CD14-positive monocyte (primary cell): Measurements from ENCODE around the gene CXCL5. TPM values are rescaled to one million over a fixed set of nuclear protein-coding genes. Genes with fewer than 3 reads are reported as not detected.

Experiments
- DNase-seq, 3 donors: peaks; one replicate each; pipeline ENCODE4 v3.0.0-alpha.2; 2011 to 2022
- H2AFZ ChIP-seq: 2 replicates; pipeline ENCODE4 v1.6.0; 2012; ENCODE audit warnings: mild to moderate bottlenecking, low read depth, low read length, inconsistent platforms; ENCODE audit not compliant: insufficient read depth, poor library complexity, severe bottlenecking
- H3K27ac ChIP-seq, 2 donors: 1 replicate in 1 of 2; 2 replicates in 1 of 2; pipeline ENCODE4 v1.5.1; 2012 to 2013; ENCODE audit warnings: low read length in 2 of 2, control low read depth in 1 of 2, inconsistent platforms in 1 of 2, low read depth in 1 of 2, mild to moderate bottlenecking in 1 of 2
- H3K27me3 ChIP-seq, 2 donors: one replicate each; pipeline versions ENCODE4 v1.6.0 to v1.6.1; 2011 to 2013; ENCODE audit warnings: low read length in 2 of 2; ENCODE audit not compliant: control insufficient read depth in 2 of 2, insufficient read depth in 2 of 2
- H3K36me3 ChIP-seq, 2 donors: replicated peaks in 1 of 2; 1 replicate in 1 of 2; 2 replicates in 1 of 2; pipeline versions ENCODE4 v1.5.1 to v1.6.1; 2012 to 2013; ENCODE audit warnings: low read length in 2 of 2, control low read depth in 1 of 2, inconsistent platforms in 1 of 2, mild to moderate bottlenecking in 1 of 2; ENCODE audit not compliant: insufficient read depth in 2 of 2, control insufficient read depth in 1 of 2
- H3K4me1 ChIP-seq, 2 donors: 1 replicate in 1 of 2; 2 replicates in 1 of 2; pipeline versions ENCODE4 v1.5.1 to v1.6.1; 2012 to 2013; ENCODE audit warnings: low read length in 2 of 2, control low read depth in 1 of 2, inconsistent platforms in 1 of 2, mild to moderate bottlenecking in 1 of 2, moderate library complexity in 1 of 2; ENCODE audit not compliant: insufficient read depth in 2 of 2, control insufficient read depth in 1 of 2
- H3K4me2 ChIP-seq: replicated peaks from 2 replicates; pipeline ENCODE3; 2012; ENCODE audit warnings: low read length, moderate library complexity, mild to moderate bottlenecking; ENCODE audit not compliant: poor library complexity, severe bottlenecking; ENCODE audit errors: extremely low read depth
- H3K4me3 ChIP-seq, 3 experiments: fragments of 200-600 bp in 1 of 3; sonication (generic) in 1 of 3; replicated peaks in 1 of 3; 1 replicate in 2 of 3; 2 replicates in 1 of 3; pipeline ENCODE4 v1.5.1; 2011 to 2013; ENCODE audit warnings: low read length in 3 of 3, mild to moderate bottlenecking in 3 of 3, control low read depth in 2 of 3, low read depth in 2 of 3, inconsistent platforms in 1 of 3, moderate library complexity in 1 of 3
- H3K79me2 ChIP-seq: 2 replicates; pipeline ENCODE4 v1.6.0; 2012; ENCODE audit warnings: mild to moderate bottlenecking, control low read depth, inconsistent platforms, low read length, moderate library complexity; ENCODE audit not compliant: insufficient read depth
- H3K9ac ChIP-seq: 2 replicates; pipeline ENCODE4 v1.6.0; 2017; ENCODE audit warnings: low read length, mild to moderate bottlenecking; ENCODE audit not compliant: insufficient read depth, poor library complexity, severe bottlenecking
- H3K9me3 ChIP-seq, 2 donors: replicated peaks in 1 of 2; 1 replicate in 1 of 2; 2 replicates in 1 of 2; pipeline versions ENCODE4 v1.5.1 to v1.6.1; 2012 to 2013; ENCODE audit warnings: low read length in 2 of 2, control low read depth in 1 of 2; ENCODE audit not compliant: control insufficient read depth in 1 of 2, insufficient read depth in 1 of 2
- H4K20me1 ChIP-seq: 2 replicates; pipeline ENCODE4 v1.6.0; 2012; ENCODE audit warnings: mild to moderate bottlenecking, low read length, control low read depth, moderate library complexity; ENCODE audit not compliant: insufficient read depth
- H3K27ac Mint-ChIP-seq, 7 donors: one replicate each; pipeline ENCODE4 v1.8.0; 2020; ENCODE audit warnings: mild to moderate bottlenecking in 7 of 7, mixed read lengths in 7 of 7, moderate library complexity in 6 of 7, inconsistent platforms in 2 of 7
- H3K27me3 Mint-ChIP-seq, 3 donors: one replicate each; pipeline ENCODE4 v1.8.0; 2021 to 2022; ENCODE audit warnings: low read depth in 3 of 3, mild to moderate bottlenecking in 3 of 3, mixed read lengths in 3 of 3, moderate library complexity in 3 of 3, inconsistent platforms in 1 of 3
- H3K36me3 Mint-ChIP-seq, 2 donors: one replicate each; pipeline ENCODE4 v1.8.0; 2020; ENCODE audit warnings: mixed read lengths in 2 of 2, inconsistent platforms in 1 of 2, mild to moderate bottlenecking in 1 of 2
- H3K4me1 Mint-ChIP-seq: one replicate; pipeline ENCODE4 v1.8.0; 2020; ENCODE audit warnings: mild to moderate bottlenecking, mixed read lengths
- H3K4me3 Mint-ChIP-seq, 2 donors: one replicate each; pipeline ENCODE4 v1.8.0; 2020; ENCODE audit warnings: mild to moderate bottlenecking in 2 of 2, mixed read lengths in 2 of 2, moderate library complexity in 1 of 2
- H3K9me3 Mint-ChIP-seq, 7 donors: one replicate each; pipeline ENCODE4 v1.8.0; 2020 to 2022; ENCODE audit warnings: mixed read lengths in 7 of 7, mild to moderate bottlenecking in 6 of 7, moderate library complexity in 6 of 7, inconsistent platforms in 2 of 7
- intact Hi-C, 2 donors: fragments of 100-400 bp; cut with micrococcal nuclease; formaldehyde crosslinking; loops; one replicate each; pipeline versions ENCODE4 v1.15.0 to v1.15.1; 2023
- polyA plus RNA-seq, 3 donors: library from polyadenylated mRNA; depleted of rRNA in 1 of 3; unstranded in 2 of 3; stranded (reverse) in 1 of 3; fragments of 300-500 nt in 2 of 3; fragments of >200 nt in 1 of 3; fragmentation: Illumina TruSeq in 2 of 3; gene quantifications; 1 replicate in 2 of 3; 2 replicates in 1 of 3; pipeline ENCODE4 v1.2.3, GENCODE V29; 2012 to 2021
- TF ChIP-seq, protein P1 (sequence below): fragments of 200-600 bp; IDR thresholded peaks from one replicate; pipeline ENCODE4 v1.8.0; 2022; ENCODE audit warnings: antibody characterized with exemption, mild to moderate bottlenecking

Gene CXCL5
- polyA plus RNA-seq, 3 donors = 0.15 TPM; not detected in 2

DNA sequence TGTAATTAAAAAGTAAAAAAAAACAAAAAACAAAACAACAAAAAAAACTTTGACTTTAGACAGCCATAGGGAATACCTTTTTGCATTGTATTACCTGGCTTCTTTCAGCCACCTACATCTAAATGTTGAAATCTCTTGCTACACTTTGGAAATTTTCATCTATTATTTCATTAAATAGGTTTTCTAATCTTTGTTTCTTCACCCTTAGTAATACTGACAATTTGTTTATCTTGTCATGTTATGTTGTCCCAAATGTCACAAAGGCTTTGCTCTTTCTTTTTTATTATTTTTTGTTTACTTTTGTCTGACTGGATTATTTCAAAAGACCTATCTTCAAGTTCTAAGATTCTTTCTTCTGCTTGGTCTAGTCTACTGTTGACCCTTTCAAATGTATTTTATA, 24.1 kb downstream of the CXCL5 start:
- TF ChIP-seq, protein P1, sequence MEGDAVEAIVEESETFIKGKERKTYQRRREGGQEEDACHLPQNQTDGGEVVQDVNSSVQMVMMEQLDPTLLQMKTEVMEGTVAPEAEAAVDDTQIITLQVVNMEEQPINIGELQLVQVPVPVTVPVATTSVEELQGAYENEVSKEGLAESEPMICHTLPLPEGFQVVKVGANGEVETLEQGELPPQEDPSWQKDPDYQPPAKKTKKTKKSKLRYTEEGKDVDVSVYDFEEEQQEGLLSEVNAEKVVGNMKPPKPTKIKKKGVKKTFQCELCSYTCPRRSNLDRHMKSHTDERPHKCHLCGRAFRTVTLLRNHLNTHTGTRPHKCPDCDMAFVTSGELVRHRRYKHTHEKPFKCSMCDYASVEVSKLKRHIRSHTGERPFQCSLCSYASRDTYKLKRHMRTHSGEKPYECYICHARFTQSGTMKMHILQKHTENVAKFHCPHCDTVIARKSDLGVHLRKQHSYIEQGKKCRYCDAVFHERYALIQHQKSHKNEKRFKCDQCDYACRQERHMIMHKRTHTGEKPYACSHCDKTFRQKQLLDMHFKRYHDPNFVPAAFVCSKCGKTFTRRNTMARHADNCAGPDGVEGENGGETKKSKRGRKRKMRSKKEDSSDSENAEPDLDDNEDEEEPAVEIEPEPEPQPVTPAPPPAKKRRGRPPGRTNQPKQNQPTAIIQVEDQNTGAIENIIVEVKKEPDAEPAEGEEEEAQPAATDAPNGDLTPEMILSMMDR = no peak
- no peak overlapping the region for H3K27ac ChIP-seq
- Mint-ChIP-seq H3K27ac (no peak overlapping the region), H3K36me3 (no peaks in the 10 kb centered on the region), H3K9me3 (peaks cover 11 to 35% (median 27%) of the 10 kb centered on the region in 7 donors), H3K27me3 (peaks cover 0 to 1% (median 0%) of the 10 kb centered on the region in 3 donors), H3K4me1 (no peaks in the 10 kb centered on the region), H3K4me3 (no peak overlapping the region)
- H3K27me3 ChIP-seq = no peaks in the 10 kb centered on the region
- no peaks in the 10 kb centered on the region for H4K20me1 ChIP-seq
- intact Hi-C loops = no loop called here
- H3K4me1 ChIP-seq = no peaks in the 10 kb centered on the region
- H3K9me3 ChIP-seq = peaks cover 8 to 10% of the 10 kb centered on the region in 2 donors
- no peaks in the 10 kb centered on the region for H3K79me2 ChIP-seq
- DNase-seq = no peak
- H3K9ac ChIP-seq = no peak overlapping the region
- no peak overlapping the region for H3K4me3 ChIP-seq
- H2AFZ ChIP-seq = no peak overlapping the region
- no peak overlapping the region for H3K4me2 ChIP-seq
- no peaks in the 10 kb centered on the region for H3K36me3 ChIP-seq

DNA sequence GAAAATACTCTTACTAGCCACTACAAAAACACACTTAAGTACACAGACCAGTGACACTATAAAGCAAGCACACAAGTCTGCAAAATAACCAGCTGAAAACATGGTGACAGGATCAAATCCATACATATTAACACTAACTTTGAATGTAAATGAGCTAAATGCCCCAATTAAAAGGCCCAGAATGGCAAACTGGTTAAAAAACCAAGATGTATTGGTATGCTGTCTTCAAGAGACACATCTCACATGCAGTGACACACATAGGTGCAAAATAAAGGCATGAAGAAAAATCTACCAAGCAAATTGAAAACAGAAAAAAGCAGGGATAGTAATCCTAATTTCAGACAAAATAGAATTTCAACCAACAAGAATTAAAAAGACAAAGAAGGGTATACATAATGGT, 27.5 kb downstream of the CXCL5 start:
- Mint-ChIP-seq H3K27ac (no peak overlapping the region), H3K27me3 (no peaks in the 10 kb centered on the region), H3K36me3 (no peaks in the 10 kb centered on the region), H3K4me1 (no peaks in the 10 kb centered on the region), H3K4me3 (no peak overlapping the region), H3K9me3 (peaks cover 11 to 40% (median 29%) of the 10 kb centered on the region in 7 donors)
- no peaks in the 10 kb centered on the region for H3K27me3 ChIP-seq
- H3K4me3 ChIP-seq = no peak overlapping the region
- no peaks in the 10 kb centered on the region for H3K36me3 ChIP-seq
- H2AFZ ChIP-seq = no peak overlapping the region
- no peak for DNase-seq
- H4K20me1 ChIP-seq = no peaks in the 10 kb centered on the region
- peaks cover 8 to 17% of the 10 kb centered on the region in 2 donors for H3K9me3 ChIP-seq
- no peak overlapping the region for H3K4me2 ChIP-seq
- no peak overlapping the region for H3K27ac ChIP-seq
- no peaks in the 10 kb centered on the region for H3K4me1 ChIP-seq
- intact Hi-C loops = no loop called here
- no peaks in the 10 kb centered on the region for H3K79me2 ChIP-seq
- TF ChIP-seq, protein P1 = no peak
- H3K9ac ChIP-seq = no peak overlapping the region
